Measurements from ENCODE around the gene COX7A2. TPM values are rescaled to one million over a fixed set of nuclear protein-coding genes. Genes with fewer than 3 reads are reported as not detected.

The COX7A2 gene
- polyA plus RNA-seq, 4 donors, result 206 to 303 (median 275) TPM

DNA sequence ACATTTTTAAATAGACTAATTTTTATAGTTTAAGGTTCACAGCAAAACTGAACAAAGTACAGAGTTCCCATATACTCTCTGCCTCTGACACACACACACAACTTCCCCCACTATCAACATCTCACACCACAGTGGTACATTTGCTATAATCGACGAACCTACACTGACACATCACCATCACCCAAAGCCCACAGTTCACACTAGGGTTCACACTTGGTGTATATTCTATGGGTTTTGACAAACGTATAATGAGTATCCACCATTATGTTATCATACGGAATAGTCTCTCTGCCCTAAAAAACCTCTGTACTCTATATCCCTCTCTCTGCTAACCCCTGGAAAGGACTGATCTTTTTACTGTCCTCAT, 25.4 kb upstream of the COX7A2 start:
- no peak for DNase-seq (ENCODE audit: low read depth in 4 of 4, low spot score in 3 of 4)

DNA sequence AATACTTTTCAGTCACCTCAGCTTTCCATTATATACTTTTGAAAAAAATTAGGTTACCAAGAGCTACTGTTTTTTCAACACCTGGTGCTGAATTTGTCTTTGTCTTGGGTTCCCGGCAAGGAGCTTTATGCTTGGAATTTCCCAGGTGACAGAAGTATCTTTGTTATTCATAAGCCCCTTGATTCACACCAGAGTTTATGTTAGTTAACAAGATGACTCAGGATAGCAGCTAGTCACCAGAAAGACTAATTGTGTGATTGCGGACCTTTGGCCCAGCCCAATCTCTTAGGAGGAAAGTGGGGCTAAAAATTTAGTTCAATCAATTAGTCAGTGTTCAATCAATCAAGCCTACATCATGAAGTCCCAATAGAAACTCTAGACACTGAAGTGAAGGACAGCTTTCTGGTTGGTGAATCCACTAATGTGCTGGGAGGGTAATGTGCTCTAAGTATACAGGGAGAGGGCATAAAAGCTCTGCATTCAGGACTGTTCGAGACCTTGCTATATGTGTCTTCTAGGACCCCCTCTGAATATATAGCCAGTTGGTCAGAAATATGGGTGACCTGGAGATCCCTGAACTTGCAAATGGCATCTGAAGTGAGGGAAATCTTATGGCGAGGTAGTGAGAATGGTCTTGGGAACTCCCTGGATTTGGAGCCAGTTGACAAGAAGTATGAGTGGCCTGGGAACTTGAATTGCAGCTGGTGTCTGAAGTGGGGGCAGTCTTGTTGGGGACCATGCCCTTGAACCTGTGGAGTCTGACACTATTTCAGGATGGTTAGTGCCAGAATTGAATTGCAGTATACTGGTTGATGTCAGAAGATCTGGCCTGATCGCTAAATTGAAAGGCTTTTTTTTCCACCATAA, 24.8 kb upstream of the COX7A2 start:
- no peak for DNase-seq (ENCODE audit: low read depth in 4 of 4, low spot score in 3 of 4)

DNA sequence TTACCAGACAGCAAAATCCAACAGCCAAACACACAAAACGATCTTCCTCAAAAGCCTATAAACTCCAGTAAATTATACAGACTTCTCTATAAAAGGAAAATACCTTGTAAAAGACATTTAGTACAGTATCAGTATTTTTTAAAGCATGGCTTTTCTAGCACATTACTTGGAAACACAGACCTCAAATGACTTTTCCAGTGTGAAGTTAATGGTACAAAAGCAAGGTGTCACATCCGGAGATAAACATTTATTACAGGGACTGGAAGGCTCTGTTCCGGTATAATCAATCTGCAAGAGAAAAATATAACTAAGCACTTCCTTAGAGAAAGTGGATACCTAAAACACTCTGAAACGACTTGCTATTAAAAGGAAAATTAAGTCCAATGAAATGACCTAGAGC, 23.9 kb upstream of the COX7A2 start:
- DNase-seq (ENCODE audit: low read depth in 4 of 4, low spot score in 3 of 4), result no peak

DNA sequence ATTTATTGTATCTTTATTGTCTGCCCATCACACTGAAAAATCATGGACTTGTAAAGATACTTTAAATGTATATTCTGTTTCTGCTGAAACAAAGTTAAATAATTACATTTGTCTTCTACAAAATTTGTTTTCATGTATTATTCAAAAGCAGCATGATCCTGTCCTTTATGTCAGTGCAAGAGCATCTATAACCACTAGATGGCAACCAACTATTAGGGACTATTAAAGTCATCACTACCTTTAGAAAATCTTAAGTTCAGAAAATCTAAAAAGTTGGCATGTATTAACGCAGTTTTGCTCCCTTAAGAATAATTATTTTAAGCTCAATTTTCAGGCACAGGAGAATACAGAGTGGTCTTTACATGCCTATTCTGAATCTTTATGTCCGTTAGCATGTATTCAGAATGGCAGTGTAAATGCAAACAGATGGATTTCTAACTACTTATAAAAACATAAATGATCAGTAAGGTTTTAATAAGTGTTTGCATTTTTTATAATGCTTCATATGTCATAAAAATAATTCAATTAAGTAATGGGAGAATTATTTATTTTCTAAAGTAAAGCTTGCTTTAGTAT, 23.2 kb upstream of the COX7A2 start:
- no peak for DNase-seq (ENCODE audit: low read depth in 4 of 4, low spot score in 3 of 4)

DNA sequence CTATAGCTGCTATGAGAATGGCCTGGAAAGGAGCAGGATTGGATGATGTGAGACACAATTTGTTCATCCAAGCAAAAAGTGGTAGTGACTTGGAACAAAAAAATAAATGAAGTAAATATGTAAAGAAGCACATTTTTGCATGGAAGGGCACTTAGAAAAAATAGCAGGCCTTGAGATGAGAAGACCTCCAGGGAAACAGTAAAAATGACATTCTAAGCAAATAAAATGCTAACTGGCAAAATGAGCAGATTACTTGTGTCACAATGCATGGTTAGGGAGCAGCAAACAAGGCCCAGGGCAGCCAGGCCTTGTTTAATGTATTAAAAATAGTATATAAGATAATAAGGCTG, 19.8 kb upstream of the COX7A2 start:
- DNase-seq (ENCODE audit: low read depth in 4 of 4, low spot score in 3 of 4), result no peak

DNA sequence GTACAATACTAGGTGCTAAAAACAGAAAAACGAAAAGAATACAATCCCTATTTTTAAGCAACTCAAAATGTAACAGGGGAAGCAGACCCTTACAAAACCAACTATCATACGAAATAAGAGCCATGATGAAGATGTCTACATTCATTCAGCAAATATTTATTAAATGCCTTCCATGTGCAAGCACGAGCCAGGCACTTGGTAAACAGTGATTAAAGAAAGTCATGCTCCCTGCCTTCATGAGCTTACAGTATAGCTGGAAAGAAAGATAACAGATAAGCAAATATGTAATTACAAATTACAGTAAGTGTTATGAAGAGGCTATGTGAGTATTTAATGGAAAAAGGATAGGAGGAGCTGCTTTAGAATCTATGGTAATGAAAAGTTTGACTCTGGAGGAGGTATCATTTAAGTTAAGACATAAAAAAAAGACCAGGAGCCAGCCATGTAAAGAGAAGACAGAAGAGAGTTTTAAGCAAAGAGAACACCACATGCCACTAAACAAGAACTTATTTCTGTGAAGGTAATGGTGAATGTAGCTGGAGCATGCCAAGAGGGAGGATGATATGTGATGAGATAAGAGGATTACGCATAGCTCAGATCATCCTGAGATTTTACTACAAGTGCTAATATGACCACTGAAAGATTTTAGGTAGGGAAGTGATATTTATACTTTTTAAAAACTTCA, 19.3 kb upstream of the COX7A2 start:
- no peak for DNase-seq (ENCODE audit: low read depth in 4 of 4, low spot score in 3 of 4)

DNA sequence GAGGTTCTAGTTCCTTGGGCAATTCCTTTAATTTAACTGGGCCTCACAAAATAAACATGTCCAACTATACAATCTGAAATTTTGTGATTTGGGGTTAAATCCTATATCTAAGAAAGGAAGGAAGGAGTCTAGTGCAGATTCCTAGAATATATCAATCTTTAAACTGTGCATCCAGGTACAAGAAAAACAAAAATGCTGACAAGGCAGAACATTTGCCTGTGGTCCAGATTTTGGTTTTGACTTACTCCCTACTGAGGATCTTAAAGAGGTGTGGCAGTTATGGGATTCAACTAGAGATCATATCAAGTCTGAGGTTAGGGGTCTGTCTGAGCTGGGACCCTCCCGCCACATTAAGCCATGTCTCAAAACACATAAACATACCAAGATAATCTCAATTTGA, 17.7 kb upstream of the COX7A2 start:
- no peak for DNase-seq (ENCODE audit: low read depth in 4 of 4, low spot score in 3 of 4)

DNA sequence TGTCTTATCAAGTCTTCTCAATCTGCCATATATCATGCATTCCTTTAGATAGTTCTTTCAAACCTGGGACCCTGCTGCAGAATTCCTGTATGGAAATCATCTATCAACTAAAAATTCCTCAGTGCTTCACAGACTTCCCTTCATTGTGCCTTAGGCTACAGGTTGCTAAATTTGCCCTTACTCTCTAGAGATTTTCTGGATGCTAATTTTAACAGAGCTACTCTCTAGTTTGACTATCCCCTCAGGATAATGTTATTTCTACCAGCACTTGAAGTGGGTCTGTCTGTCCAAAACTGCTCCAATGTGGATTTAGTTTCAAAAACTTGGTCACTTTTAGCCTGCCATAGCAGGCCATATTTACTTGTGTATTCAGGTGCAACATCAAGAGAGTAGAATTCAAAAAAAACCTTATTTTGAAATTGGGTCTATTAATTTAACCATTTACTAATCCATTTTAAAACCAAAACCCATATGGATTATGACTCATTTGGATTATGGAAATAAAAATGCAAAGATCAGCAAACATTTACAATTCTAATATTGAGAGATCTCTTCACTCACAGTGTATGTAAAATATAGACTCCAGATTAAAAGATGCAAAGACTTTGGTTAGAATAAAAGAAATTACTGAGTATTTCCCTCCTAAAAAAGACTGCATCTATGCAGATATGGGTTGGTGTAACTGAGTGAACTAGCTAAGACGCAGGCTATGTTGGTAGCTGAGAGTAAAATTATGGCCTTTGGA, 13.9 kb upstream of the COX7A2 start:
- no peak for DNase-seq (ENCODE audit: low read depth in 4 of 4, low spot score in 3 of 4)

DNA sequence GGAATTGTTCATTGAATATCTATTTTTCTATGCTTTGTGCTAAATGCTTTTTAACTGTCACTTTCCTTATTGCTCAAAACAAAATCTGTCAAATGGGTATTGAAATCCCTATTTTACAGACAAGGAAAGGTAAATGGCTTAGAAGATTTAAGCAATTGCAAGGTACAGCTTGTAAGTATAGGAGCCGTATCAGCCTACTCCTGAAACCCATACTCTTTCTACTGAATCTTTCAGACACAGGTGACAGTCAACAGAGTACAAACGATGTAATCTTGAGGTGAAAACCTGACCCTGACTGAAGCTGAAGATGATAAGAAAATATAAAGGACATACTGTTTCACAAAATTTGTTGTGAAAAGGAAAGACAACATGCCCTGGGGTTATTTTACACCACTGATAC, 7.0 kb upstream of the COX7A2 start:
- no peak for DNase-seq (ENCODE audit: low read depth in 4 of 4, low spot score in 3 of 4)

DNA sequence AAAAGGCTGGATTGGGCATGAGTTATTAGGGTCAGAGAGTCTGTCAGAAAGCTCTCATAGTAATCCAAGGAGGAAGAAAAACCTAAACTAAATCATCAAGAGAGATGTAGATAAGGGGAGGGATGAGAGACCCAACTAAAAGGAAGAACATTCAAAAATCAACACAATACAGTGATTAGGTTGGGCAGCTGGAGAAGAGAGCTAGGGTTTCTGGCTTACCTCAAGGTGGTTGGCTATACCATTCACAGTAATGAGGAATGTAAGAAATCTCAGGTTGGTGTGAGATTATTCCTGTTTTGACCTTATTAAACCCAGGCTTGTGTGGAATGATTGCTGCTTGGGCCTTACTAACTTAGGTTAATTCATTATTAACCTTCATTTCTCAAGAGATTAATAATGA, 6.2 kb upstream of the COX7A2 start:
- no peak for DNase-seq (ENCODE audit: low read depth in 4 of 4, low spot score in 3 of 4)

DNA sequence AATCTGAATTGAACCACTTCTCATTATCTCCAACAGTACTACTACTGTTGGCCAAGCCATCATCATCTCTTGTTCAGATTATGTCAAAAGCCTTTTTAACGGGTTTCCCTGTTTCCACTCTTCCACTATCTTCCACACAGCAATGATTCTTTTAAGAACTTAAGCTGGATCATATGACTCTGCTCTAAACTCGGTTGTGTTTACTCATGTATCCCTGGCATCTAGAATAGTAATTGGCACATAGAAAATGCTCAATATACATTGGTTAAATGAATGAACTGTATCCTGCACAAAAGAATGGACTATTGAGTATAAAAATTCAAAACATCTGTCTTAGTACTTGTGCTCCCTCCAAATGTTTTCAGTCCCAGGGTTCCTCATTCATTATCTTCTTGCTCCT, 2.8 kb upstream of the COX7A2 start:
- DNase-seq (ENCODE audit: low read depth in 4 of 4, low spot score in 3 of 4), result no peak

DNA sequence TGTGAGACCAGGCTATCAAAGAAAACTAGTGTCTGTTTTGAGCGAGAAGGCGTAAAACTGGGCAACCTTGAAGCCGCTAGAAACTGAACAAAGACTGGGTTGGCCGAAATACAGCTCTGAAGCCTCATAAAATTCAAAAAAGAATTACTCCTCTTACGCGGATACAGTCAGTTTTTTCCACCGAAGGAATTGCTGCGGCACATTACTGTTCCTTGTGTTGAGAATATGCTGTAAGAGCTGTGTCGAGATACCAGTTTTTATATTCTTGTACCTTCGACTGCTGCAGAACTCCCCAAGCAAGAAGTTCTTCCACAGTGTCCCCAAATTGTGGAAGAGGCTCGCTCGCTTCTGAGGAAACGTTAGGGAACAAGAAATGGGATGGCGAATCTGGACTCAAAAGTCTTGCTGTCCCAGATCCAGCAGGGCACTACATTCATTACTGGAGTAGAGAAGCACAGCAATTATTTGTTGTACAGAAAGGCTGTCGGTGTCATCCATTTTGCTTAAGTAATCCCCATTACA, 523 bp upstream of the COX7A2 start:
- no peak for DNase-seq (ENCODE audit: low read depth in 4 of 4, low spot score in 3 of 4)

DNA sequence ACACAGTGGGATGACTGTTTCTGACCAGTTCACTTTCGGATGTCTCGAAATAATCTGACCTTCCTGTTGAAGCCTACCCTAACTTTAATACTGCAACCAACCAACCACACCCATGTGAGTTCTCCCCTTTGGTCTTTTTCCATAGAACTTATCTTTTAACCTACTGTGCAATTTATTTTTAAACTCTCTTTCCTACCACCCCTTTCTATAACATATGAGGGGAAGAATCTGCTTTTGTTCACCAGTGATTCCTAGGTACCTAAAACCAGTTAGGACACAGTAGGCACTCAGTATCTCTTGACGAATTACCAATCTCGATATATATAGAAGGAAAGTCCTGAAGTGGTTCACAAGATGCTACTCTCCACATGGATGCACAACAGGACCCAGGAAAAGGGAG, 7.0 kb downstream of the COX7A2 start:
- DNase-seq (ENCODE audit: low read depth in 4 of 4, low spot score in 3 of 4), result no peak

DNA sequence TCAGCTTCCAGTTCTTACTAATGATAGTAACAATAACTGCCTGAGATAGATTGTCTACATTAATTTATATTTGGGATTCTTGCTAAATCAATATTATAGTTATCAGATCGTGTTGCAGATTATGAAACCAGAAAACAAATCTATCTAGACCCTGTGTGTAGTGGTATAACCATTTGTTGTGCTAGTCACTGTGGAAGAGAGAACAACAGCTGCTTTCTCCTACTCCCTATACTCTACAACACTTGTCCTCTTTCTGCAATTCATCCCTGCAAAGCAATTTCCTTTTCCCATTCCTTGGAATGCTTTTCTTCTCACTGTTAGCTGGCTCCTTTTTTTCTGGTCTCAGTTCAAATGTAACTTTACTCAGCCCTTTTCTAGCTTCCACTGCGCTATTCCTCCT, 8.3 kb downstream of the COX7A2 start:
- no peak for DNase-seq (ENCODE audit: low read depth in 4 of 4, low spot score in 3 of 4)

DNA sequence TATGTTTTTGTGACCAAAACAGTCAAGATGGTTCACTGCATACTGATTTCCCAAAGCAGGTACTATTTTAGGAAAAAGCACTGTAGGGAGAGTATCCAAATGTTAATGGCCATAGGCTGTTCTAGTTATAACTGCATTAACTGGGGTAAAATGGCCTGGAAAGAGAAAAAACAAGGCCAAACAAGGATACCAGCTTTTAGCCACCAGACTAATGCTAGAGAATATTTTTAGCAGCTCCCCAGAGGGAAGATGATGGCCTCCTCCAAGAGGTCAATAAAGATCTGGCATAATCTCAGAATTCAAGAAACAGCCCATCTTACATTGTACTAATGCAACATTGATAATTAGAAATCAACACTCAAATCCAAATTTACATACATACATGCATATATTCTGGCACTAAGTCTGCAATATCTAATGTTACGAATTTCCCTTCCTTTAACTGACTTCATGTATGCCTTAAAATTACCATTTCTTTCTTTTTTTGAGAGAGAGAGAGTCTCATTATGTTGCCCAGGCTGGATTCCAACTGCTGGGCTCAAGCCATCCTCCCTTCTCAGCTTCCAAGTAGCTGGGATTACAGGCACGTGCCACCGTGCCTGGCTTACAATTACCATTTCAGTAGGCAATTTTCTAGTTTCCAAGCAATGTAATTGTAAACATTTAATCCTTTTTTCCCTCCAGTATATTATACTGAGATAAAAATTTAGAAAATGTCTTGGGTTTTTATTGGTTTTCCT, 9.3 kb downstream of the COX7A2 start:
- no peak for DNase-seq (ENCODE audit: low read depth in 4 of 4, low spot score in 3 of 4)

DNA sequence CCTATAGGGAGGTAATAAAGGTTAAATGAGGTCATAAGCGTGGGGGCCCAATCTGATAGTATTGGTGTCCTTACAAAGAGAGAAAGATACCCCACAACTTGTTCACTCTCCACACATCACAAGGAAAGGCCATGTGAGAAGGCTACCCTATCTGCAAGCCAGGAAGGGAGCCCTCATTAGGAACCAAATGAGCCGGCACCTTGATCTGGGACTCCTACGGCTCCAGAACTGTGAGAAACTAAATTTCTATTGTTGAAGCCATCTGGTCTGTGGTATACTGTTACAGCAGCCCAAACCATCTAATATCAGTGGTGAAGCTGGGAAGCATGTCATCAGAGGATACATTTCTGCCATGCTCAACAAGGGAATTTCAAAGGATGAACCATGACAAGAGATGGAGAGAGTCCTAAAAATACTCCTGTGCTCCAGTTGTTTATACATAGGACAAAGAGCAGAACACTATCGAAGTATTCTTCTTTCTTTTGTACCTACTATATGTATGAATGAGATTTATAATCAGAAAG, 10.4 kb downstream of the COX7A2 start:
- DNase-seq (ENCODE audit: low read depth in 4 of 4, low spot score in 3 of 4), result no peak

DNA sequence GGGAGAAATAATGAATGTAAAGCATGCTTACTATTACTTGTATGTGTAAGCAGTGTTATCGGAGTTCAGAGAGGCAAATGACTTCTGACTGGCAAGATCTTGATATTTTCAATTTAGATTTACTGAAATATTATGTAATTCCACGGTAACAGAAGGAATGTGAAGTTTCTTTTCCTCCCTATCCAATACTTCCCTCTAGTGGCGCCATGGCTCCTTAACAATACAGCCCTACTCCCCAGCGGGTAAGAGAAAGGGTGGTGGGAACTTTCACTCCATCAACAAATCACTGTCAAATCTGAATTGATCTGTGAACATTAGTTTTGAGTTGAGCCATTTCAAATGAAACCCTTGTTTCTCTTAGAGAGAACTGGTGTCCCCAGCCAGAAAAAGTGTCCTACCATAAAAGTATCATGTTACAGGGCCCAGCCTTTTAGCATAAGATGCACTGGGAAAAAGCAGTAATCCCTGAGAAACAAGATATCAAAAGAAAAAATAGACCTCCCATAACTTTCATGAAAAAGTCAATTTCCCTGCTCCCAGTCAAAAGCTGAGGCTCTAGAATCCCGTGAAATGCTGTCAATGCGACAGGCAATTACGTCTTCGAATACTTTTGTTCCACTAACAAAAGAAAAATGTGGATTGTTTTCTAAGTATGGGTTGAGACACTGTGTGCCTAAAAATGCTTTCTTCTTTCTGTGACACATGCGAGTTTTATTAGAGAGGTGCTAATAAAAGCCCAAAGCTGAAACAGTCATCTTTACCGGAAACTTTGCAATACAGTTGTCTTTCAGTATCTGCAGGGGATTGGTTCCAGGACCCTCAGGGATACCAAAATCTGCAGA, 12.9 kb downstream of the COX7A2 start:
- DNase-seq (ENCODE audit: low read depth in 4 of 4, low spot score in 3 of 4), result no peak

DNA sequence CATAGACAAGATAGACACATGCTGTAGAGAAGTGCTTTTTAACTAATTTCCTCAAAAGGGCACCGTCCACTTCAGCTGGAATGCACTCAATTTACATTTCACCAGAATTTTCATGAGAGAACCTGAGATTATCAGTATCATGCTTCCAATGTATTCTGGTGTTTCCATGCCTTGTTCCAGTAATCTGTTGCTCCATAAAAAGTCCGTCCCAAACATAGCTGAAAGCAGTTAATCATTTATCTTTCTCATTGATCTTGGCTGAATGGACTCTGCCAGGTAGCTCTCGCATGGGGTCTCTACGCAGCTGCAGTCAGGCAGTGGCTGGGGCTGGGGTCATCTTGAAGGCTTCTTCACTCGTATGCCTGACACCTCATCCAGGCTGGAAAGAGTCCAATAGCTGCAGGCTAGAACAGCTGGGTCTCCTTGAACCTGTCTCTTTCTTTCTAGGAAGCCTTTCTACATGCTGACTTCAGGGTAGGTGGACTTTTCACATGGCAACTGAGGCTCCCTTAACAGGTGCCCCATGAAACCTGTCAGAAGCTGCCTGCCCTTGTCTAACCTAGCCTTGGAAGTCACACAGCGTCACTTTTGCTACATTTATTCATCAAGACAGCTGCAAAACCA, 19.2 kb downstream of the COX7A2 start:
- no peak for DNase-seq (ENCODE audit: low read depth in 4 of 4, low spot score in 3 of 4)

DNA sequence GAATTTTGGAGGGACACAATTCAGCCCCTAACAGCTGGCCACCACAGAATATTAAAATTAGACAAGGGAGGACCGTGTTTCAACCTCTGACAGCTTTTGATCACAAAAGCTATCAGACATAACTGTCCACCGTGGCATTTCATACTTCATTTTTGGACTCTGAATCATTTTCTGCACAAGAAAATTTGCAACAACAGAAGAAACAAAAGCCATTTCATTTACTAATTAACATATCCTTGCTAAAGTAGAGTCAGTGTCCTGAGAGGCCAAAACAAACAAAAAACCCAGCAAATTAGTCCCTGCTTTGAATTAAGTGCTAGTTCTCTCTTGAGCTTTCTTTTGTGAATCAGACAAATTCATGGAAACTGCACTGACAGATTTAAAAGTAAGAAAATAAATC, 20.2 kb downstream of the COX7A2 start:
- no peak for DNase-seq (ENCODE audit: low read depth in 4 of 4, low spot score in 3 of 4)
